K562 (cell line): ENCODE data around the gene TCP10L. TPM values are rescaled to one million over a fixed set of nuclear protein-coding genes. Genes with fewer than 3 reads are reported as not detected.

Source experiments
- ATAC-seq: fragments of 200-7000 bp; cut with Tn5 transposase; 3 replicates; pipeline ENCODE4 v1.9.1; 2020; ENCODE audit warnings: moderate library complexity
- BruUV-seq: library from RNA; stranded (reverse); fragments of 400-500 nt; replicated peaks from 2 replicates; lab custom pipeline; 2021; lab: Mats Ljungman, UMichigan
- CTCF ChIA-PET: fragments of 300-600 bp; formaldehyde crosslinking; extraction: SDS; loops from one replicate; lab custom pipeline; 2021; ENCODE audit warnings: low intra/inter-chr PET ratio; lab: Yijun Ruan, JAX
- POLR2A ChIA-PET: fragments of 300-600, 350-650 bp; sonication (Branson Sonifier 250); formaldehyde crosslinking; extraction: SDS; loops from one replicate; lab custom pipeline; 2021; ENCODE audit warnings: antibody characterized with exemption, inconsistent platforms; lab: Yijun Ruan, JAX
- DNase-seq, 4 experiments: peaks; one replicate each; pipeline versions ENCODE4 v3.0.0 to v3.0.0-alpha.2; 2011 to 2018; ENCODE audit warnings: low spot score in 3 of 4, mixed read lengths in 3 of 4; ENCODE audit errors: extremely low read depth in 1 of 4
- FAIRE-seq: peaks from 2 replicates; lab custom pipeline; 2011; peaks lifted over from hg19 to GRCh38; lab: Jason Lieb, UNC
- H2AFZ ChIP-seq: 2 replicates; pipeline ENCODE4 v1.6.0; 2011; ENCODE audit warnings: low read depth, low read length, control low read depth, inconsistent platforms
- H3K27ac ChIP-seq: fragments of 200-600 bp; 3 replicates; pipeline ENCODE4 v1.8.0; 2011; ENCODE audit warnings: low read depth, mild to moderate bottlenecking, control low read depth, inconsistent platforms, low read length, moderate library complexity, mixed read lengths; ENCODE audit errors: extremely low read depth
- H3K27me3 ChIP-seq, 2 experiments: fragments of 300-600 bp in 1 of 2; 2 replicates in 1 of 2; 3 replicates in 1 of 2; pipeline versions ENCODE4 v1.6.0 to v1.8.0; 2011; ENCODE audit warnings: inconsistent platforms in 2 of 2, low read length in 2 of 2, mild to moderate bottlenecking in 1 of 2, mixed read lengths in 1 of 2, moderate library complexity in 1 of 2; ENCODE audit not compliant: control insufficient read depth in 2 of 2, insufficient read depth in 2 of 2
- H3K36me3 ChIP-seq: fragments of 300-600 bp; 3 replicates; pipeline ENCODE4 v1.8.0; 2011; ENCODE audit warnings: mild to moderate bottlenecking, low read length, inconsistent platforms; ENCODE audit not compliant: control insufficient read depth, insufficient read depth
- H3K4me1 ChIP-seq, 2 experiments: fragments of 200-600 bp in 1 of 2; replicated peaks in 1 of 2; 2 replicates in 1 of 2; 3 replicates in 1 of 2; pipeline versions ENCODE4 v1.5.1 to v1.8.0; 2011; ENCODE audit warnings: inconsistent platforms in 2 of 2, low read length in 2 of 2, mild to moderate bottlenecking in 1 of 2, mixed read lengths in 1 of 2, moderate library complexity in 1 of 2; ENCODE audit not compliant: control insufficient read depth in 2 of 2, insufficient read depth in 2 of 2
- H3K4me2 ChIP-seq: 2 replicates; pipeline ENCODE4 v1.6.1; 2011; ENCODE audit warnings: low read length, control low read depth, inconsistent platforms, mixed read lengths; ENCODE audit not compliant: insufficient read depth
- H3K4me3 ChIP-seq: fragments of 200-600 bp; sonication (generic), shearing (Covaris generic); 2 replicates; pipeline ENCODE4 v1.5.1; 2016; ENCODE audit warnings: control low read depth, inconsistent platforms
- H3K79me2 ChIP-seq: fragments of 200-600 bp; 3 replicates; pipeline ENCODE4 v1.8.0; 2011; ENCODE audit warnings: low read length, inconsistent platforms; ENCODE audit not compliant: control insufficient read depth, insufficient read depth
- H3K9ac ChIP-seq, 2 experiments: 2 replicates each; pipeline versions ENCODE4 v1.6.0 to v1.6.1; 2011; ENCODE audit warnings: low read depth in 2 of 2, low read length in 2 of 2, control low read depth in 1 of 2, inconsistent platforms in 1 of 2, mild to moderate bottlenecking in 1 of 2, mixed read lengths in 1 of 2; ENCODE audit not compliant: insufficient read depth in 1 of 2
- H3K9me1 ChIP-seq: one replicate; pipeline ENCODE4 v1.6.0; 2011; ENCODE audit warnings: inconsistent platforms, mild to moderate bottlenecking, low read length, moderate library complexity; ENCODE audit not compliant: control insufficient read depth, insufficient read depth
- H3K9me3 ChIP-seq: replicated peaks from 2 replicates; pipeline ENCODE4 v1.5.1; 2011; ENCODE audit warnings: low read depth, low read length, inconsistent platforms; ENCODE audit not compliant: control insufficient read depth, insufficient read depth
- H4K20me1 ChIP-seq: replicated peaks from 2 replicates; pipeline ENCODE4 v1.6.1; 2011; ENCODE audit warnings: low read length, inconsistent platforms, mixed read lengths; ENCODE audit not compliant: control insufficient read depth, insufficient read depth
- ARID1B ChIP-seq: fragments of 450-650 bp; IDR thresholded peaks from 2 replicates; pipeline ENCODE4 v1.6.1; 2016; ENCODE audit warnings: antibody characterized with exemption, mild to moderate bottlenecking, inconsistent platforms
- ARNT ChIP-seq, 2 experiments: fragments of 450-650 bp; IDR thresholded peaks; 2 replicates each; pipeline ENCODE4 v1.6.1; 2016; ENCODE audit warnings: mild to moderate bottlenecking in 1 of 2
- DPF2 ChIP-seq: fragments of 450-650 bp; IDR thresholded peaks from 2 replicates; pipeline ENCODE4 v1.6.1; 2016
- HSF4 ChIP-seq: fragments of 250-450 bp; sonication (Bioruptor Pico); IDR thresholded peaks from 2 replicates; pipeline ENCODE4 v2.1.2; 2022; ENCODE audit warnings: mild to moderate bottlenecking, moderate library complexity, borderline replicate concordance
- NELFE ChIP-seq: IDR thresholded peaks from 2 replicates; pipeline ENCODE4 v1.6.1; 2011; ENCODE audit warnings: mild to moderate bottlenecking; ENCODE audit not compliant: insufficient read depth, insufficient read length
- ZNF507 ChIP-seq: conservative IDR thresholded peaks from 2 replicates; pipeline ENCODE4 v1.6.1; 2017; ENCODE audit warnings: missing genetic modification characterization, missing compliant biosample characterization
- WGBS: fragments of 100-300 bp; shearing (Covaris generic); methylation state at CpG from one replicate; pipeline ENCODE4 v1.1.6; 2016; ENCODE audit warnings: low coverage, mixed read lengths; ENCODE audit not compliant: insufficient coverage; ENCODE audit errors: missing lambda C conversion rate; 5-methylcytosine and 5-hydroxymethylcytosine counted together
- in situ Hi-C: fragments of 300-500 bp; cut with MboI; formaldehyde crosslinking; loops from 4 replicates; pipeline ENCODE4 v1.15.0; 2018; ENCODE audit warnings: inconsistent platforms, mixed read lengths
- intact Hi-C: fragments of 100-400 bp; cut with micrococcal nuclease; formaldehyde crosslinking; loops from 2 replicates; pipeline ENCODE4 v1.14.2; 2022
- polyA plus RNA-seq, 8 experiments: library from polyadenylated mRNA; depleted of rRNA in 4 of 8; stranded (reverse) in 5 of 8; unstranded in 3 of 8; fragments of >200 nt; fragmentation: Nextera tagmentation in 2 of 8; fragmentation: Illumina TruSeq in 1 of 8; extraction: Ambion mirVana in 2 of 8; extraction: Trizol in 1 of 8; gene quantifications; 2 replicates each; pipeline versions ENCODE4 v1.2.1 to v1.2.3, GENCODE V29; 2011 to 2014; ENCODE audit warnings: inconsistent platforms in 1 of 8, missing spikeins in 1 of 8
- total RNA-seq, 7 experiments: library from RNA; depleted of rRNA in 6 of 7; stranded (reverse); fragments of >200 nt in 6 of 7; fragmentation: Illumina TruSeq in 2 of 7; extraction: Trizol in 2 of 7; gene quantifications; 2 replicates each; pipeline versions ENCODE4 v1.2.1 to v1.2.3, GENCODE V29; 2011 to 2021; ENCODE audit warnings: low replicate concordance in 1 of 7
- TF ChIP-seq, protein P1 (sequence below): fragments of 450-650 bp; IDR thresholded peaks from 2 replicates; pipeline ENCODE4 v1.6.1; 2016; ENCODE audit warnings: missing biosample characterization, missing genetic modification characterization
- TF ChIP-seq, protein P2 (sequence below): fragments of 450-650 bp; IDR thresholded peaks from 2 replicates; pipeline ENCODE4 v1.6.1; 2017; ENCODE audit warnings: antibody characterized with exemption
- TF ChIP-seq, protein P3 (sequence below): sonication (generic); IDR thresholded peaks from 2 replicates; pipeline ENCODE4 v1.6.1; 2016

TCP10L gene
- total and polyA plus RNA-seq, 9 of the 15 experiments (the other 6 are each of a cell fraction or from before 2014, with no cell fraction given) = 0.34 to 0.91 (median 0.56) TPM; not detected in 2

GRCh38 chr21:32549886-32550285 lies 35.4 kb downstream of the TCP10L start:
- ChIA-PET CTCF (no interaction called here), POLR2A (interaction anchor here (1.0 to 2.6 kb wide), 2 partner anchors 11 to 19 kb away, joined by 3 to 7 read pairs; no protein-coding TSS in a partner anchor)
- no TSS peak for BruUV-seq
- H3K79me2 ChIP-seq = no peaks in the 10 kb centered on the region
- WGBS = 41% methylated on average over 3 of the region's 3 CpGs
- peak overlapping the region; percentile 91 for H2AFZ ChIP-seq
- no peaks in the 10 kb centered on the region for H3K27me3 ChIP-seq
- H3K9me1 ChIP-seq = no peaks in the 10 kb centered on the region
- no peak overlapping the region for H3K4me3 ChIP-seq
- no peaks in the 10 kb centered on the region for H4K20me1 ChIP-seq
- in situ Hi-C loops (no loop called here), intact Hi-C loops (no loop called here)
- H3K9ac ChIP-seq = no peak overlapping the region
- FAIRE-seq = no peak
- no peaks in the 10 kb centered on the region for H3K36me3 ChIP-seq
- no peaks in the 10 kb centered on the region for H3K9me3 ChIP-seq
- H3K4me1 ChIP-seq = peaks cover 12 to 44% of the 10 kb centered on the region in 2 experiments
- no peak for ATAC-seq
- DNase-seq = no peak
- H3K4me2 ChIP-seq = no peak overlapping the region; the same call in 1 of the 2 replicates
- no peak overlapping the region for H3K27ac ChIP-seq
- TF ChIP-seq, protein P1, sequence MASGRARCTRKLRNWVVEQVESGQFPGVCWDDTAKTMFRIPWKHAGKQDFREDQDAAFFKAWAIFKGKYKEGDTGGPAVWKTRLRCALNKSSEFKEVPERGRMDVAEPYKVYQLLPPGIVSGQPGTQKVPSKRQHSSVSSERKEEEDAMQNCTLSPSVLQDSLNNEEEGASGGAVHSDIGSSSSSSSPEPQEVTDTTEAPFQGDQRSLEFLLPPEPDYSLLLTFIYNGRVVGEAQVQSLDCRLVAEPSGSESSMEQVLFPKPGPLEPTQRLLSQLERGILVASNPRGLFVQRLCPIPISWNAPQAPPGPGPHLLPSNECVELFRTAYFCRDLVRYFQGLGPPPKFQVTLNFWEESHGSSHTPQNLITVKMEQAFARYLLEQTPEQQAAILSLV = no peak
- TF ChIP-seq ARNT (IDR thresholded peaks at IDR 0.05) (no peak), HSF4 (CRISPR knock-in tag) (no peak)
- TF ChIP-seq, all 486 proteins: peak for 0

DNA sequence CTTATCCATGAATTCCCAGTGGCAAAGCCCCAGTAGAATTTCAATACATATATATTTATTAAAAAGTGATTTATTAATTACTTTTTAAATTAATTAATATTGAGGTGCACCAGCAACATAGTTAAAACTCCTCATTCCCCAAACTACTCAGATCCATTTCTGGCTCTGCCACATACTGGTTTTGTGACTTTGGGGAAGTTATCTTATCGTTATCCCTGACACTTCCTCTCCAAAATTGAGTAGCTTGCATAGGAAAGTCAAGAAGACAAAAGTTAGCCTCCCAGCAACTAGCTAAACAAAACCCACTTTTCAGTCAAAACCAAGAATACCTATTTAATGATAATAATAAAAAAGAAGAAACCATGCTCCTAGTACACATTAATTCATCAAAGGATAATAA lies 35.9 kb downstream of the TCP10L start:
- CTCF ChIA-PET = no interaction called here
- Histone ChIP-seq H3K27me3 (no peaks in the 10 kb centered on the region), H4K20me1 (no peaks in the 10 kb centered on the region), H3K9me3 (no peaks in the 10 kb centered on the region), H3K4me1 (peaks cover 12 to 44% of the 10 kb centered on the region in 2 experiments; a peak in 4 of 5 replicates), H3K79me2 (no peaks in the 10 kb centered on the region), H3K9me1 (no peaks in the 10 kb centered on the region), H3K4me2 (peak overlapping the region; percentile 49), H3K27ac (no peak overlapping the region; the same call in 2 of the 3 replicates), H2AFZ (peak overlapping the region; percentile 91; the same call in 1 of the 2 replicates), H3K4me3 (no peak overlapping the region), H3K36me3 (no peaks in the 10 kb centered on the region), H3K9ac (peak overlapping the region in 1 of 2 experiments; percentile 21; a peak in 1 of 4 replicates)
- peak in 1 of 4 experiments; percentile 41 for DNase-seq
- no peak for ATAC-seq
- 0% methylated on average over 1 of the region's 1 CpG for WGBS
- in situ Hi-C loops (no loop called here), intact Hi-C loops (no loop called here)
- POLR2A ChIA-PET = interaction anchor here (1.0 to 2.6 kb wide), 2 partner anchors 11 to 18 kb away, joined by 3 to 7 read pairs; no protein-coding TSS in a partner anchor
- no TSS peak for BruUV-seq
- no peak for FAIRE-seq
- TF ChIP-seq, protein P2, sequence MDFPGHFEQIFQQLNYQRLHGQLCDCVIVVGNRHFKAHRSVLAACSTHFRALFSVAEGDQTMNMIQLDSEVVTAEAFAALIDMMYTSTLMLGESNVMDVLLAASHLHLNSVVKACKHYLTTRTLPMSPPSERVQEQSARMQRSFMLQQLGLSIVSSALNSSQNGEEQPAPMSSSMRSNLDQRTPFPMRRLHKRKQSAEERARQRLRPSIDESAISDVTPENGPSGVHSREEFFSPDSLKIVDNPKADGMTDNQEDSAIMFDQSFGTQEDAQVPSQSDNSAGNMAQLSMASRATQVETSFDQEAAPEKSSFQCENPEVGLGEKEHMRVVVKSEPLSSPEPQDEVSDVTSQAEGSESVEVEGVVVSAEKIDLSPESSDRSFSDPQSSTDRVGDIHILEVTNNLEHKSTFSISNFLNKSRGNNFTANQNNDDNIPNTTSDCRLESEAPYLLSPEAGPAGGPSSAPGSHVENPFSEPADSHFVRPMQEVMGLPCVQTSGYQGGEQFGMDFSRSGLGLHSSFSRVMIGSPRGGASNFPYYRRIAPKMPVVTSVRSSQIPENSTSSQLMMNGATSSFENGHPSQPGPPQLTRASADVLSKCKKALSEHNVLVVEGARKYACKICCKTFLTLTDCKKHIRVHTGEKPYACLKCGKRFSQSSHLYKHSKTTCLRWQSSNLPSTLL = no peak
- 0 out of 2 replicates have a peak, but pooled peaks have one; percentile 26 for TF ChIP-seq DPF2
- no peak for TF ChIP-seq NELFE
- peak; percentile 37 for TF ChIP-seq ARID1B
- TF ChIP-seq, protein P3, sequence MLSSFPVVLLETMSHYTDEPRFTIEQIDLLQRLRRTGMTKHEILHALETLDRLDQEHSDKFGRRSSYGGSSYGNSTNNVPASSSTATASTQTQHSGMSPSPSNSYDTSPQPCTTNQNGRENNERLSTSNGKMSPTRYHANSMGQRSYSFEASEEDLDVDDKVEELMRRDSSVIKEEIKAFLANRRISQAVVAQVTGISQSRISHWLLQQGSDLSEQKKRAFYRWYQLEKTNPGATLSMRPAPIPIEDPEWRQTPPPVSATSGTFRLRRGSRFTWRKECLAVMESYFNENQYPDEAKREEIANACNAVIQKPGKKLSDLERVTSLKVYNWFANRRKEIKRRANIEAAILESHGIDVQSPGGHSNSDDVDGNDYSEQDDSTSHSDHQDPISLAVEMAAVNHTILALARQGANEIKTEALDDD = peak; percentile 64
- TF ChIP-seq ZNF507 (tag) = no peak
